T-cell (primary cell): ENCODE results near the gene CREB3. TPM values are rescaled to one million over a fixed set of nuclear protein-coding genes. Genes with fewer than 3 reads are reported as not detected.

ENCODE experiments used
- ATAC-seq, 4 experiments: fragments of 200-7000 bp in 3 of 4; fragments of 150-1000 bp in 1 of 4; cut with Tn5 transposase; replicated peaks in 1 of 4; 1 replicate in 3 of 4; 2 replicates in 1 of 4; pipeline ENCODE4 v1.10.0; 2021; ENCODE audit warnings: moderate library complexity in 3 of 4, mild to moderate bottlenecking in 2 of 4, moderate number of reproducible peaks in 1 of 4
- CTCF ChIA-PET, 2 donors: fragments of 300-600 bp; sonication (Branson Sonifier 250); formaldehyde crosslinking; loops; one replicate each; lab custom pipeline; 2022; ENCODE audit warnings: antibody characterized with exemption in 2 of 2; lab: Charles Lee
- POLR2A ChIA-PET, 2 donors: fragments of 300-600 bp; sonication (Branson Sonifier 250); formaldehyde crosslinking; loops; one replicate each; lab custom pipeline; 2022; ENCODE audit warnings: antibody characterized with exemption in 2 of 2; lab: Charles Lee
- DNase-seq, 35 experiments: peaks; one replicate each; pipeline versions ENCODE4 v3.0.0 to v3.0.0-alpha.2; 2013 to 2023
- H3K27ac ChIP-seq: one replicate; pipeline ENCODE4 v1.5.1; 2013; ENCODE audit warnings: low read length
- H3K27me3 ChIP-seq, 2 experiments: replicated peaks in 1 of 2; 1 replicate in 1 of 2; 2 replicates in 1 of 2; pipeline versions ENCODE4 v1.6.1 to v1.7.0; 2013; ENCODE audit warnings: low read length in 1 of 2, mixed read lengths in 1 of 2; ENCODE audit not compliant: control insufficient read depth in 2 of 2, insufficient read depth in 2 of 2; ENCODE audit errors: extremely low read depth in 1 of 2
- H3K36me3 ChIP-seq, 2 donors: 1 replicate in 1 of 2; 2 replicates in 1 of 2; pipeline versions ENCODE4 v1.6.1 to v1.7.0; 2013; ENCODE audit warnings: low read length in 1 of 2; ENCODE audit not compliant: control insufficient read depth in 2 of 2, insufficient read depth in 1 of 2; ENCODE audit errors: extremely low read depth in 1 of 2
- H3K4me1 ChIP-seq, 2 experiments: 1 replicate in 1 of 2; 2 replicates in 1 of 2; pipeline versions ENCODE4 v1.6.1 to v1.7.0; 2013; ENCODE audit warnings: low read length in 2 of 2, mixed read lengths in 1 of 2; ENCODE audit not compliant: insufficient read depth in 2 of 2, control insufficient read depth in 1 of 2; ENCODE audit errors: extremely low read depth in 1 of 2
- H3K4me3 ChIP-seq, 2 donors: 1 replicate in 1 of 2; 2 replicates in 1 of 2; pipeline versions ENCODE4 v1.5.1 to v1.7.0; 2013; ENCODE audit warnings: mild to moderate bottlenecking in 2 of 2, low read length in 1 of 2, moderate library complexity in 1 of 2; ENCODE audit not compliant: control insufficient read depth in 1 of 2; ENCODE audit errors: extremely low read depth in 1 of 2
- H3K9me3 ChIP-seq: 2 replicates; pipeline ENCODE4 v1.7.0; 2013
- H3K27ac Mint-ChIP-seq, 2 donors: one replicate each; pipeline ENCODE4 v1.8.0; 2020 to 2021; ENCODE audit warnings: mild to moderate bottlenecking in 2 of 2, mixed read lengths in 2 of 2
- H3K27me3 Mint-ChIP-seq, 2 donors: one replicate each; pipeline ENCODE4 v1.8.0; 2021 to 2022; ENCODE audit warnings: mixed read lengths in 2 of 2
- H3K36me3 Mint-ChIP-seq: one replicate; pipeline ENCODE4 v1.8.0; 2021; ENCODE audit warnings: mixed read lengths
- H3K4me1 Mint-ChIP-seq, 3 donors: one replicate each; pipeline ENCODE4 v1.8.0; 2020 to 2022; ENCODE audit warnings: mixed read lengths in 3 of 3, mild to moderate bottlenecking in 1 of 3
- H3K4me3 Mint-ChIP-seq, 3 donors: one replicate each; pipeline ENCODE4 v1.8.0; 2020 to 2022; ENCODE audit warnings: mild to moderate bottlenecking in 3 of 3, mixed read lengths in 3 of 3, moderate library complexity in 3 of 3
- H3K9me3 Mint-ChIP-seq, 3 donors: one replicate each; pipeline ENCODE4 v1.8.0; 2020 to 2022; ENCODE audit warnings: mixed read lengths in 3 of 3
- WGBS: methylation state at CpG from one replicate; pipeline ENCODE4 v1.1.5; 2013; ENCODE audit warnings: missing lambda C conversion rate; ENCODE audit not compliant: insufficient coverage; 5-methylcytosine and 5-hydroxymethylcytosine counted together
- total RNA-seq, 35 experiments: library from RNA in 6 of 35; stranded (reverse) in 6 of 35; fragments of 120-200 nt in 1 of 35; gene quantifications; one replicate each; pipeline versions ENCODE4 v1.2.1 to v1.2.4 and lab custom pipeline; 2013 to 2026

The CREB3 gene
- total RNA-seq, 5 donors from 2014 or later (not counting 1 experiment from before 2014, with no cell fraction given) = 15.9 to 22.6 (median 19.3) TPM

DNA sequence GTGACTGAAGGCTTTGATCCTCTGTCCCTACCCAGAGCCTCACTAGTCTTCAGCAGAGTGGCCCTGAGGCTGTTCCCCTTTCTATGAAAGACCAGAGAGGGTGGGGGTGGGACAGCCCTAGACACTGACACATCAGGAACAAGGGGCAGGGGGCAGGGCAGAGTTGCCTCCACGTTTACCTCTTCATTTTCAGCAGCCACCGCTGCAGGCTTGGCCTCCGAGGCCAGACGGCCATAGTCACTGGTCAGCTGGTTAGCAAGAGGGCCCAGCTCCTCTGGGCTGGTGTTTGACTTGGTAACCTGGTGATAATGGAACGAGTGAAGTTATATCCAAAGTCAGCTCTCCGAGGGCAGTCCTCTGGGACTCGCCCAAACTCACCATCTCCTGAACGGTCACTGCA, 27.1 kb upstream of the CREB3 start:
- H3K27me3 Mint-ChIP-seq = no peaks in the 10 kb centered on the region
- no peaks in the 10 kb centered on the region for H3K9me3 Mint-ChIP-seq
- no peak for ATAC-seq
- H3K4me1 Mint-ChIP-seq = peaks cover 0 to 4% (median 0%) of the 10 kb centered on the region in 3 donors
- DNase-seq = no peak
- Histone ChIP-seq H3K36me3 (peaks cover 34 to 96% of the 10 kb centered on the region in 2 donors), H3K4me1 (no peaks in the 10 kb centered on the region), H3K9me3 (no peaks in the 10 kb centered on the region), H3K27me3 (no peaks in the 10 kb centered on the region), H3K27ac (no peak overlapping the region), H3K4me3 (no peak overlapping the region)
- H3K36me3 Mint-ChIP-seq = peaks cover 57% of the 10 kb centered on the region
- ChIA-PET CTCF (interaction anchor here in 1 of 2 donors (1.1 to 1.4 kb wide), 2 partner anchors 9 to 22 kb away, joined by 3 to 4 read pairs; no protein-coding TSS in a partner anchor), POLR2A (interaction anchor here in 1 of 2 donors (0.6 kb wide), 1 partner anchor 1633 kb away, joined by 7 read pairs; no protein-coding TSS in a partner anchor)
- H3K27ac Mint-ChIP-seq = peak overlapping the region in 1 of 2 donors; percentile 39
- 91% methylated on average over 7 of the region's 8 CpGs for WGBS
- H3K4me3 Mint-ChIP-seq = no peak overlapping the region

DNA sequence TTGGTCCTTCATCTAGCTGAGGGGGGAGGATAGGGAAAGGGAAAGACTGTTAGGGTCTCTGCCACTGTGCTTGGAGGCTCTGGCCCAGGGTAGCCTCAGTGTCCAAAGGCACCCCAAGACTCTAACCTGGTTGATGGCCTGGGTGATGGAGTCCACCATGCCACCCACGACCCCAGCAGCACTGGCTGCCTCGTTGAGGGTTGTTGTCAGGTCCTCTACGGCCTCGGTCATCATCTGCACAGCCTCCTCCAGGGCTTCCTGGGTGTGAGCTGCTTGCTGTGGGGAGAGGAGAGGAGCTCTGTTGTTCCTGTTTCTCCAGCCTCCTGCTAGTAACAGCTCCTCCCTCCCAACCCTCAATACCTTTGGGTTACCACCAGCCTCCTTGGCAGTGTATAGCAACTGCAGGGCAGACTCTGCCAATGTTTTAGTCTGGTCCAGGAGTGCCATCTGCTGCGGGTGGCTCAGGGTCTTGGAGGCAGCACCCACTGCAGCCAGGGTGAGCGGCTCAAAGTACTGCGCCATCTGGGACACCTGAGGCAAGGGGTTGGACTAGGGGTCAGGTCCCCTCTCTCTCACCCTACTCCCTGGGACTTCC, 26.5 kb upstream of the CREB3 start:
- H3K27ac ChIP-seq = no peak overlapping the region
- no peaks in the 10 kb centered on the region for H3K4me1 ChIP-seq
- H3K9me3 Mint-ChIP-seq = no peaks in the 10 kb centered on the region
- H3K36me3 ChIP-seq = peaks cover 36 to 96% of the 10 kb centered on the region in 2 donors
- ATAC-seq (no peak), DNase-seq (no peak)
- ChIA-PET CTCF (interaction anchor here (1.1 to 2.6 kb wide), 3 partner anchors 9 to 21 kb away, joined by 3 to 6 read pairs (median 4); no protein-coding TSS in a partner anchor), POLR2A (no interaction called here)
- peak overlapping the region in 1 of 2 donors; percentile 39 for H3K27ac Mint-ChIP-seq
- peaks cover 0 to 4% (median 0%) of the 10 kb centered on the region in 3 donors for H3K4me1 Mint-ChIP-seq
- no peak overlapping the region for H3K4me3 Mint-ChIP-seq
- no peaks in the 10 kb centered on the region for H3K27me3 Mint-ChIP-seq
- H3K27me3 ChIP-seq = no peaks in the 10 kb centered on the region
- peaks cover 62% of the 10 kb centered on the region for H3K36me3 Mint-ChIP-seq
- no peaks in the 10 kb centered on the region for H3K9me3 ChIP-seq
- no peak overlapping the region for H3K4me3 ChIP-seq
- 96% methylated on average over 5 of the region's 7 CpGs for WGBS

DNA sequence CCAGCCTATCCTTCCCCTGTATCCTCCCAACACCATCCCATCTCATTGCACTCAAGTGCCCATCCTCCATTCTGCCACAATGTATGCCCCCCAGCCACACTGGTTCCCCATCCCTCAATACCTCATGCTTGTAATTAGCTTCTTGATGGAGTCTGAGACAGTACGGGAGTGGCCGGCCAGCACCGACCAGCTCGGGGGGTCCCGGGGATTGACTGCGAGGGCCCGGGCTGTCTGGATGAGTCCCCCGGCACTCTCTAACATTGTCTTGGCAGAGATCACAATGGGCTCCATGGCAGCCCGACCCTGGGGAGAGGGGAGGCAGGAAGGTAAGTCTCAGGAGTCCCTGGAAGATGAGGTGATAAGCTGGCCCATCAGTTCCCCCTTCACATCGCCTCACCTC, 25.5 kb upstream of the CREB3 start:
- no peak overlapping the region for H3K27ac ChIP-seq
- Mint-ChIP-seq H3K27me3 (no peaks in the 10 kb centered on the region), H3K9me3 (no peaks in the 10 kb centered on the region), H3K4me3 (no peak overlapping the region), H3K27ac (peak overlapping the region in 1 of 2 donors; percentile 72), H3K36me3 (peaks cover 68% of the 10 kb centered on the region), H3K4me1 (peaks cover 0 to 4% (median 0%) of the 10 kb centered on the region in 3 donors)
- no peaks in the 10 kb centered on the region for H3K9me3 ChIP-seq
- ATAC-seq (no peak), DNase-seq (no peak)
- no peak overlapping the region for H3K4me3 ChIP-seq
- ChIA-PET POLR2A (interaction anchor here in 1 of 2 donors (0.8 kb wide), 1 partner anchor 10 kb away, joined by 3 read pairs; no protein-coding TSS in a partner anchor), CTCF (interaction anchor here (0.5 to 2.6 kb wide), 3 partner anchors 10 to 74 kb away, joined by 3 to 6 read pairs (median 4); no protein-coding TSS in a partner anchor)
- 99% methylated on average over 9 of the region's 10 CpGs for WGBS
- no peaks in the 10 kb centered on the region for H3K4me1 ChIP-seq
- no peaks in the 10 kb centered on the region for H3K27me3 ChIP-seq
- peaks cover 35 to 96% of the 10 kb centered on the region in 2 donors for H3K36me3 ChIP-seq

DNA sequence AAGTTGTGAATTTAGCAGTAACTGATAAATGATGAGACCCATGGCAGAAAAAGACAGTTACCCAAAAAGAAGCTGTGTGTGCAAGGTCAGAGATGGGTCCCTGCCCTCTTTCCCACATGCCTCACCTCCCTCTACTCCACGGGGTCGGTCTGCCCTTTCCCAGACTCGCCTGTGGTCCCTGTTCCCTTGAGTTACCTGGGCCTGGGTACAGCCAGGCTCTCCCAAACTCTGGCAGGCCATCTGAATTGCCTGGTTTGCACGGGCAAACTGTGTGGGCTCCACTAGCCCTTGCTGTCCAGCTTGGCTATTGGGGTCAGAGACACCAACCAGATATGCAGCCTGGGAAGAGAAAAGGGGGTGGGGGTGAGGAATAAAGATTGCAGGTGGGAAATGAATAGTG, 24.3 kb upstream of the CREB3 start:
- peaks cover 70% of the 10 kb centered on the region for H3K36me3 Mint-ChIP-seq

DNA sequence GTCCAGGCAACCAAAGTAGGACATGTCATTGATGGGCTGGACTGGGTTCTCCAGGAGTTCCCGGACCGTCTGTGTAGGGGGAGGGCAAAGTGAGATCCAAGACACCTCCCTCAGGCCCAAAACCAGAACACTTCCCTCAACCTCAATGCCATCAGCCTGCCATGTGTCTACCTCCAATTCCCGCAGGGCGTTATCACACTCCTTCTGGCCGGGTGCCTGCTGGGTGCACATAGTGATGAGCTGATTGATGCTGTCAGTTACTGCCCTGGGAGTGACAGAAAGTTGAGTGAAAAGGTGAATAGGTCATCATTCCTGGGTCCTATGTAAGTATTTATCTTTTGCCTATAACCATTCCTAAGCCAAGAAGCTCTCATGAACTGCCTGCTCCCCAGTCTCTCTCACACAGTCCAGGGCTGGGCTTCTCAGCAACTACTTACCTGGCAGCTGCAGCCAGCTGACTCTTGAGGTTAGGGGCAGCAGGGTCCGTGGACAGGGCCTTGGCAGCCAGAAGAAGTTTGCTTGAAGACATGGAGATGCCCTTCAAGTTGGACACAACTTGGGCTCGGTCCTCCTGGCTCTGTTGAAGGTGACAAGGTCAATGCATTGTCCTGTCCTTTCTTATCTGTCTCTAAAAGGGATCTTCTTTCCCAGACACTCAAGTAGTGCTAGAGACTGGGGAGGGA, 21.5 kb upstream of the CREB3 start:
- H3K36me3 Mint-ChIP-seq = peaks cover 73% of the 10 kb centered on the region
- Histone ChIP-seq H3K4me1 (no peaks in the 10 kb centered on the region), H3K9me3 (no peaks in the 10 kb centered on the region), H3K27ac (no peak overlapping the region), H3K27me3 (no peaks in the 10 kb centered on the region), H3K4me3 (no peak overlapping the region), H3K36me3 (peaks cover 30 to 92% of the 10 kb centered on the region in 2 donors)
- no peaks in the 10 kb centered on the region for H3K27me3 Mint-ChIP-seq
- H3K9me3 Mint-ChIP-seq = no peaks in the 10 kb centered on the region
- ATAC-seq = no peak
- no peak for DNase-seq
- no peak overlapping the region for H3K27ac Mint-ChIP-seq
- H3K4me1 Mint-ChIP-seq = peaks cover 0 to 4% (median 0%) of the 10 kb centered on the region in 3 donors
- H3K4me3 Mint-ChIP-seq = no peak overlapping the region
- POLR2A ChIA-PET = no interaction called here
- 80% methylated on average over 1 of the region's 7 CpGs for WGBS
- CTCF ChIA-PET = interaction anchor here in 1 of 2 donors (1.4 kb wide), 1 partner anchor 42 kb away, joined by 3 read pairs; no protein-coding TSS in a partner anchor

More for the DNA sequence above, 24.3 kb upstream of the CREB3 start:
- Mint-ChIP-seq H3K27ac (peak overlapping the region; percentile 44 to 72), H3K27me3 (no peaks in the 10 kb centered on the region), H3K4me1 (peaks cover 0 to 4% (median 0%) of the 10 kb centered on the region in 3 donors), H3K9me3 (no peaks in the 10 kb centered on the region), H3K4me3 (no peak overlapping the region)
- peaks cover 33 to 94% of the 10 kb centered on the region in 2 donors for H3K36me3 ChIP-seq
- no peak for DNase-seq
- H3K9me3 ChIP-seq = no peaks in the 10 kb centered on the region
- POLR2A ChIA-PET = no interaction called here
- CTCF ChIA-PET = interaction anchor here in 1 of 2 donors (2.6 kb wide), 1 partner anchor 11 kb away, joined by 6 read pairs; no protein-coding TSS in a partner anchor
- H3K27ac ChIP-seq = no peak overlapping the region
- H3K4me1 ChIP-seq = no peaks in the 10 kb centered on the region
- H3K4me3 ChIP-seq = no peak overlapping the region
- WGBS = 94% methylated on average over 4 of the region's 4 CpGs
- H3K27me3 ChIP-seq = no peaks in the 10 kb centered on the region
- no peak for ATAC-seq
